Stimulated activated CD4-positive, alpha-beta T cell treated with anti-CD3 and anti-CD28 coated beads, Interleukin-1b, Interleukin-23, amount 100 ng/mL, for 4 hours (primary cell): ENCODE data around the gene CEP120.
"Not testable (repeated sequence)": the region's sequence is repeated elsewhere in the genome, so short reads cannot be mapped to it uniquely, and the experiment has no call there.

Source experiments
- DNase-seq, 2 donors: peaks; one replicate each; pipeline ENCODE4 v3.0.0-alpha.2; 2020; ENCODE audit warnings: low read depth in 2 of 2

Gene CEP120

GRCh38 chr5:123438902-123439301 lies 15.7 kb upstream of the CEP120 start:
- no peak for DNase-seq

- DNase-seq = no peak
Observed at GRCh38 chr5:123438244-123438643, 15.0 kb upstream of the CEP120 start.

GRCh38 chr5:123436201-123436600 lies 13.0 kb upstream of the CEP120 start:
- no peak for DNase-seq

- no peak for DNase-seq
Observed at GRCh38 chr5:123434796-123435195, 11.6 kb upstream of the CEP120 start.

- no peak for DNase-seq
Observed at GRCh38 chr5:123433596-123433995, 10.4 kb upstream of the CEP120 start.

GRCh38 chr5:123430441-123430840 lies 7.2 kb upstream of the CEP120 start:
- not testable (repeated sequence) for DNase-seq

- DNase-seq = no peak
Observed at GRCh38 chr5:123429993-123430392, 6.8 kb upstream of the CEP120 start.

GRCh38 chr5:123429221-123429954 lies 6.2 kb upstream of the CEP120 start:
- no peak for DNase-seq

- no peak for DNase-seq
Observed at GRCh38 chr5:123428521-123429220, 5.5 kb upstream of the CEP120 start.

- no peak for DNase-seq
Observed at GRCh38 chr5:123427281-123427680, 4.1 kb upstream of the CEP120 start.

- DNase-seq = no peak
Observed at GRCh38 chr5:123425431-123425830, 2.2 kb upstream of the CEP120 start.

GRCh38 chr5:123422433-123423277 lies 548 bp downstream of the CEP120 start:
- no peak for DNase-seq

GRCh38 chr5:123421773-123422172 lies 1.4 kb downstream of the CEP120 start:
- DNase-seq = no peak

GRCh38 chr5:123414974-123415373 lies 8.2 kb downstream of the CEP120 start:
- no peak for DNase-seq

GRCh38 chr5:123412206-123412605 lies 11.0 kb downstream of the CEP120 start:
- DNase-seq = no peak

GRCh38 chr5:123401999-123402398 lies 21.2 kb downstream of the CEP120 start:
- DNase-seq = not testable (repeated sequence)

- DNase-seq = no peak
Observed at GRCh38 chr5:123401320-123401719, 21.9 kb downstream of the CEP120 start.

- DNase-seq = not testable (repeated sequence)
Observed at GRCh38 chr5:123400870-123401291, 22.3 kb downstream of the CEP120 start.

- DNase-seq = no peak
Observed at GRCh38 chr5:123398058-123398733, 25.0 kb downstream of the CEP120 start.

- DNase-seq = no peak
Observed at GRCh38 chr5:123397538-123397937, 25.7 kb downstream of the CEP120 start.

GRCh38 chr5:123391009-123391408 lies 32.2 kb downstream of the CEP120 start:
- no peak for DNase-seq

GRCh38 chr5:123389794-123390193 lies 33.4 kb downstream of the CEP120 start:
- no peak for DNase-seq
